ENCODE data around the gene COL24A1.
"Not testable (repeated sequence)": the region's sequence is repeated elsewhere in the genome, so short reads cannot be mapped to it uniquely, and the experiment has no call there.

The COL24A1 gene

GRCh38 chr1:85839459-85839858 is 317.1 kb downstream of the COL24A1 start:
- no peak for DNase-seq (ENCODE audit: low spot score)
- no peak for TF ChIP-seq CTCF (IDR thresholded peaks at IDR 0.05; ENCODE audit: extremely low read depth, missing control alignments)

DNA sequence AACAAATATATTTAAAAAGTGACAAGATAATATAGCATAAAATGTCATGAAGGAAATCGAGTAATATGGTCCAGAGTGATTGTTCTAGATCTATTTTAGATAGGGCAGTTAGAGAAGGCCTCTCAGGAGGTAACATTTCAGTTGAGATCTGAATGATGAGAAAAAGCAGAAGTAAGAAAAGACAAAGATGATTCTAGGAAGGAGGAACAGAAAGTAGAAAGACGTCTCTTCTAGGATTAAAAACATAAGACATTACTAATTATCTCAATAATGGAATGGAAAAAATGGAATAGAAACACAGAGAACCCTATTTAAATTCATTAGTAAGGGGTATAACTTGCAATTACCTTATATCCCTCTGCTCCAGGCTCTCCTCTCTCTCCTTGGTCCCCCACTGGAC is 318.3 kb downstream of the COL24A1 start:
- no peak for TF ChIP-seq CTCF (IDR thresholded peaks at IDR 0.05; ENCODE audit: extremely low read depth, missing control alignments)
- DNase-seq (ENCODE audit: low spot score), result peak; percentile 28

DNA sequence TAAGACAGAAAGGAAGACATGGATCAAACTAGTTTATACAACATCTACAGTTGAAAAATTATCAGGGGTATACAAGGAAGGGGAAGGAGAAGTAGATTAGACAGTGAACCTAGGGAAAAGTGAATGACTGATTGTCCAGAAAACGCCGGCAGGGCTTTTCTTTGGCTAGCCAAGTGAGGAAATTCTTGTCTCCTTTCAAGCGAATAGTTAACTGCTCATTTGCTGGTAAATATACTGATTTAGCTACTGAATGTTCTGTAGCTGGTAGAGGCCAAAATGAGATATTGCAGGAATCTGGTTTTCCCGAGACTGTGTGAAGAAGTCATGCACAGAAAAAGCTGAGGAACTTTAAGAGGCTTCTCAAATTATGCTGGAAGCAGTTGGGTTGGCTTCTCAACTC is 319.8 kb downstream of the COL24A1 start:
- no peak for DNase-seq (ENCODE audit: low spot score)
- no peak for TF ChIP-seq CTCF (IDR thresholded peaks at IDR 0.05; ENCODE audit: extremely low read depth, missing control alignments)

DNA sequence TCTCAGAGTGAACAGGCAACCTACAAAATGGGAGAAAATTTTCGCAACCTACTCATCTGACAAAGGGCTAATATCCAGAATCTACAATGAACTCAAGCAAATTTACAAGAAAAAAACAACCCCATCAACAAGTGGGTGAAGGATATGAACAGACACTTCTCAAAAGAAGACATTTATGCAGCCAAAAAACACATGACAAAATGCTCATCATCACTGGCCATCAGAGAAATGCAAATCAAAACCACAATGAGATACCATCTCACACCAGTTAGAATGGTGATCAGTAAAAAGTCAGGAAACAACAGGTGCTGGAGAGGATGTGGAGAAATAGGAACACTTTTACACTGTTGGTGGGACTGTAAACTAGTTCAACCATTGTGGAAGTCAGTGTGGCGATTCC is 323.4 kb downstream of the COL24A1 start:
- not testable (repeated sequence) for DNase-seq (ENCODE audit: low spot score)

GRCh38 chr1:85830837-85831236 is 325.7 kb downstream of the COL24A1 start:
- no peak for TF ChIP-seq CTCF (IDR thresholded peaks at IDR 0.05; ENCODE audit: extremely low read depth, missing control alignments)
- no peak for DNase-seq (ENCODE audit: low spot score)

GRCh38 chr1:85824066-85824840 is 332.3 kb downstream of the COL24A1 start:
- TF ChIP-seq CTCF (IDR thresholded peaks at IDR 0.05; ENCODE audit: extremely low read depth, missing control alignments), result no peak
- no peak for DNase-seq (ENCODE audit: low spot score)

GRCh38 chr1:85822696-85823095 is 333.9 kb downstream of the COL24A1 start:
- TF ChIP-seq CTCF (IDR thresholded peaks at IDR 0.05; ENCODE audit: extremely low read depth, missing control alignments), result no peak
- no peak for DNase-seq (ENCODE audit: low spot score)

GRCh38 chr1:85818371-85818770 is 338.2 kb downstream of the COL24A1 start:
- no peak for TF ChIP-seq CTCF (IDR thresholded peaks at IDR 0.05; ENCODE audit: extremely low read depth, missing control alignments)
- DNase-seq (ENCODE audit: low spot score), result no peak
